Nephron progenitor cell (in vitro differentiated cells): Measurements from ENCODE around the gene CORO2A.

Experiments used
- DNase-seq: peaks from one replicate; pipeline ENCODE4 v3.0.0; 2021
- H3K27ac Mint-ChIP-seq: 2 replicates; pipeline ENCODE4 v1.8.0; 2021; ENCODE audit warnings: mild to moderate bottlenecking, moderate library complexity, mixed read lengths
- H3K27me3 Mint-ChIP-seq: 2 replicates; pipeline ENCODE4 v1.8.0; 2021; ENCODE audit warnings: mild to moderate bottlenecking, low read depth, mixed read lengths; ENCODE audit not compliant: poor library complexity
- H3K36me3 Mint-ChIP-seq: 2 replicates; pipeline ENCODE4 v1.8.0; 2021; ENCODE audit warnings: low read depth, mixed read lengths
- H3K4me1 Mint-ChIP-seq: 2 replicates; pipeline ENCODE4 v1.8.0; 2021; ENCODE audit warnings: mixed read lengths
- H3K4me3 Mint-ChIP-seq: 2 replicates; pipeline ENCODE4 v1.8.0; 2021; ENCODE audit warnings: mild to moderate bottlenecking, moderate library complexity, mixed read lengths
- H3K9me3 Mint-ChIP-seq: 2 replicates; pipeline ENCODE4 v1.8.0; 2021; ENCODE audit warnings: mild to moderate bottlenecking, moderate library complexity, mixed read lengths
- CTCF ChIP-seq: fragments of 200-600 bp; sonication (generic); IDR thresholded peaks from 2 replicates; pipeline ENCODE4 v1.5.0; 2021; ENCODE audit warnings: antibody characterized with exemption

CORO2A gene

GRCh38 chr9:98168941-98169488 lies 23.4 kb downstream of the CORO2A start:
- no peak overlapping the region for H3K4me3 Mint-ChIP-seq
- DNase-seq = peak; percentile 64
- H3K36me3 Mint-ChIP-seq = no peaks in the 10 kb centered on the region
- H3K9me3 Mint-ChIP-seq = no peaks in the 10 kb centered on the region
- H3K4me1 Mint-ChIP-seq = peaks cover 51% of the 10 kb centered on the region
- TF ChIP-seq CTCF = no peak
- peaks cover 20% of the 10 kb centered on the region for H3K27me3 Mint-ChIP-seq
- H3K27ac Mint-ChIP-seq = no peak overlapping the region

- H3K27me3 Mint-ChIP-seq = peaks cover 20% of the 10 kb centered on the region
- H3K9me3 Mint-ChIP-seq = no peaks in the 10 kb centered on the region
- H3K4me1 Mint-ChIP-seq = peaks cover 43% of the 10 kb centered on the region
- no peak overlapping the region for H3K4me3 Mint-ChIP-seq
- no peak overlapping the region for H3K27ac Mint-ChIP-seq
- TF ChIP-seq CTCF = no peak
- no peak for DNase-seq
- no peaks in the 10 kb centered on the region for H3K36me3 Mint-ChIP-seq
Measured at GRCh38 chr9:98168153-98168780, 24.2 kb downstream of the CORO2A start.

GRCh38 chr9:98164912-98165311 lies 27.5 kb downstream of the CORO2A start:
- Mint-ChIP-seq H3K4me3 (no peak overlapping the region), H3K27ac (no peak overlapping the region)

GRCh38 chr9:98162613-98163012 lies 29.8 kb downstream of the CORO2A start:
- Mint-ChIP-seq H3K36me3 (no peaks in the 10 kb centered on the region), H3K9me3 (no peaks in the 10 kb centered on the region), H3K4me3 (no peak overlapping the region), H3K27me3 (peaks cover 14% of the 10 kb centered on the region), H3K27ac (no peak overlapping the region), H3K4me1 (no peaks in the 10 kb centered on the region)
- no peak for DNase-seq
- TF ChIP-seq CTCF = no peak

More at GRCh38 chr9:98164912-98165311, 27.5 kb downstream of the CORO2A start:
- H3K27me3 Mint-ChIP-seq = peaks cover 17% of the 10 kb centered on the region
- no peak for TF ChIP-seq CTCF
- no peaks in the 10 kb centered on the region for H3K9me3 Mint-ChIP-seq
- no peaks in the 10 kb centered on the region for H3K36me3 Mint-ChIP-seq
- H3K4me1 Mint-ChIP-seq = peaks cover 11% of the 10 kb centered on the region
- no peak for DNase-seq

GRCh38 chr9:98161851-98162250 lies 30.6 kb downstream of the CORO2A start:
- Mint-ChIP-seq H3K27me3 (peaks cover 14% of the 10 kb centered on the region), H3K27ac (no peak overlapping the region), H3K4me3 (no peak overlapping the region), H3K4me1 (no peaks in the 10 kb centered on the region), H3K36me3 (no peaks in the 10 kb centered on the region), H3K9me3 (no peaks in the 10 kb centered on the region)
- TF ChIP-seq CTCF = no peak
- no peak for DNase-seq

- Mint-ChIP-seq H3K36me3 (no peaks in the 10 kb centered on the region), H3K4me1 (no peaks in the 10 kb centered on the region), H3K27ac (peak overlapping the region; percentile 49), H3K9me3 (no peaks in the 10 kb centered on the region), H3K4me3 (no peak overlapping the region), H3K27me3 (peaks cover 7% of the 10 kb centered on the region)
- DNase-seq = no peak
- no peak for TF ChIP-seq CTCF
Measured at GRCh38 chr9:98159790-98160189, 32.6 kb downstream of the CORO2A start.
